HG02884 (cell line): ENCODE data around the gene ATP1B4.
A peak's percentile ranks its signal among the peaks of the same experiment; 100 is the strongest.

Experiments
- ATAC-seq: cut with Tn5 transposase; IDR thresholded peaks from one replicate; pipeline ENCODE4 v1.9.1; 2021; ENCODE audit warnings: mild to moderate bottlenecking, moderate library complexity; ENCODE audit not compliant: unreplicated experiment

Gene ATP1B4

GRCh38 chrX:120372667-120373370, 10.9 kb downstream of the ATP1B4 start:
- no peak for ATAC-seq

- no peak for ATAC-seq
These were observed 15.3 kb downstream of the ATP1B4 start for GRCh38 chrX:120377179-120377578.

- no peak for ATAC-seq
These were observed 15.8 kb downstream of the ATP1B4 start for GRCh38 chrX:120377715-120378114.

- ATAC-seq, result no peak
These were observed 16.7 kb downstream of the ATP1B4 start for GRCh38 chrX:120378570-120378969.

GRCh38 chrX:120379937-120380681, 18.2 kb downstream of the ATP1B4 start:
- ATAC-seq, result no peak

GRCh38 chrX:120380699-120381098, 18.8 kb downstream of the ATP1B4 start:
- no peak for ATAC-seq

- no peak for ATAC-seq
These were observed 39.4 kb downstream of the ATP1B4 start for GRCh38 chrX:120401301-120401700.

GRCh38 chrX:120402369-120402768, 40.5 kb downstream of the ATP1B4 start:
- no peak for ATAC-seq

GRCh38 chrX:120406638-120407037, 44.7 kb downstream of the ATP1B4 start:
- ATAC-seq, result no peak

- ATAC-seq, result no peak
These were observed 46.3 kb downstream of the ATP1B4 start for GRCh38 chrX:120408168-120408567.

GRCh38 chrX:120419463-120419862, 57.6 kb downstream of the ATP1B4 start:
- ATAC-seq, result peak; percentile 55

- no peak for ATAC-seq
These were observed 64.7 kb downstream of the ATP1B4 start for GRCh38 chrX:120426599-120426998.

- no peak for ATAC-seq
These were observed 66.4 kb downstream of the ATP1B4 start for GRCh38 chrX:120428309-120428708.

- peak; percentile 66 for ATAC-seq
These were observed 68.1 kb downstream of the ATP1B4 start for GRCh38 chrX:120429776-120430540.
